BE2C (cell line): ENCODE results near the gene CFAP77.

ENCODE experiments used
- DNase-seq: peaks from one replicate; pipeline ENCODE4 v3.0.0-alpha.2; 2020
- H3K27me3 ChIP-seq: fragments of 250-450 bp; sonication (Bioruptor Pico); 2 replicates; pipeline ENCODE4 v1.5.1; 2020; ENCODE audit warnings: mild to moderate bottlenecking
- H3K36me3 ChIP-seq: fragments of 250-450 bp; sonication (Bioruptor Pico); 2 replicates; pipeline ENCODE4 v1.5.1; 2020; ENCODE audit warnings: mild to moderate bottlenecking
- H3K4me1 ChIP-seq: fragments of 250-450 bp; sonication (Bioruptor Pico); 2 replicates; pipeline ENCODE4 v1.5.1; 2020
- H3K4me3 ChIP-seq: 2 replicates; pipeline ENCODE4 v1.5.1; 2011; ENCODE audit warnings: low read depth, low read length
- H3K9me3 ChIP-seq: fragments of 250-450 bp; sonication (Bioruptor Pico); 2 replicates; pipeline ENCODE4 v1.5.1; 2020
- CTCF ChIP-seq: IDR thresholded peaks from 2 replicates; pipeline ENCODE4 v1.5.1; 2012; ENCODE audit warnings: mild to moderate bottlenecking, low read depth, low read length

Gene CFAP77

DNA sequence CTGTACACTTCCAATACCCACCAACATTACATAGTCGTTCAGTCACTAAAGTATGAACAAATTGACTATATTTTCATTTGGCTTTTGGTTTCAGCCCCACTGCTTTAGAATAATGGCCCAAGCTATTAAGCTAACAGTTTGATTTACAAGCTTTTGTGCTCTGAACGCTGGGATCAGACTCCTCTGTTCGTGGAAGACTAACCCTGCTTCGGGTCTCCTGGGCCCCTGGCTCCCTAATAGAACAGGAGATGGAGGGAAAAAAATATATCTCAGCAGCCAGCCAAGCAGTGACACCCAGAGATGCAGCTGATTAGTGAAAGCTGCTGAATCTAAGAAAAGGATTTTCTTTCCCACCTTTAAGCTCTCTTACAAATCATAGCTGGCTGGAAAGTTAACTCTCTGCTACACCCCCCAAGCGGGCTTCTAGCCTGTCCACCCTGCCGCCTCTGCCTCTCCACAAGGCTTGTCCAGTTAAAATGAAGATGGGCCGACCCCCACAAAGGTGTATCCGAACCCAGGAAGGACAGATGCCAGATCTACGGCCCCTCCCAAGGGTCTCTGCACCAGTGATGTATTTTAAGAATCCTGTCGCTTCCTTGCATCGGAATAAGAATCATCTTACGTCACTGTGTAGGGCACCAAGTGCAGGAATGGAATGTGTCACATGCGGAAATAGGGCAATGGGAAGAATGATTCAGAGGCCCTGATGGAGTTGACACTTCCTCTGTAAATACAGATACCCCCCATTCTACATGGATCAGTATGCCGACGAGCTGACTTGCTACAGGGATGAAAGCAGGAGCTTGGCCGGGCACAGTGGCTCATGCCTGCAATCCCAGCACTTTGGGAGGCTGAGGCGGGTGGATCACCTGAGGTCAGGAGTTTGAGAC is 139.0 kb downstream of the CFAP77 start:
- H3K4me1 ChIP-seq = peaks cover 39% of the 10 kb centered on the region
- no peak overlapping the region for H3K4me3 ChIP-seq
- TF ChIP-seq CTCF = no peak
- H3K36me3 ChIP-seq = no peaks in the 10 kb centered on the region
- DNase-seq = no peak
- H3K27me3 ChIP-seq = no peaks in the 10 kb centered on the region
- no peaks in the 10 kb centered on the region for H3K9me3 ChIP-seq

DNA sequence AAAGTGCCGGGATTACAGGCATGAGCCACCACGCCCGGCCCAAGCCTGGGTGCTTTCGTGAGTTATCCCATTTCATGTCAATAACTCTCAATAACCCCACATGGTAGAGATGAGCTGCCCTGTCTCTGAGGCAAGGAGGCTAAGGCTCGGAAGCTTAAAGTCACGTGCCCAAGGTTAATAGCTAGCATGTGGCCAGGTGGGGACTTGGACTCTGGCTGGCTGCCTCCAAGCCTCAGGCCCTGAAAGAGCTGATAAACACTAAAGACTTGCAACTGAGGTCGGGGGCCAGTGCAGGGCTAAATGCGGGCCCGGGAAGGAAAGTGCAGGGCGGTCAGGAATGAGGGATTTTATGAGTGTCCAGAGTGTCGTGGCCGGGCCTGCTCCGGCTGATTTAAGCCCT is 141.5 kb downstream of the CFAP77 start:
- no peaks in the 10 kb centered on the region for H3K9me3 ChIP-seq
- H3K4me1 ChIP-seq = peaks cover 28% of the 10 kb centered on the region
- no peak for TF ChIP-seq CTCF
- DNase-seq = no peak
- no peak overlapping the region for H3K4me3 ChIP-seq
- H3K36me3 ChIP-seq = no peaks in the 10 kb centered on the region
- no peaks in the 10 kb centered on the region for H3K27me3 ChIP-seq

DNA sequence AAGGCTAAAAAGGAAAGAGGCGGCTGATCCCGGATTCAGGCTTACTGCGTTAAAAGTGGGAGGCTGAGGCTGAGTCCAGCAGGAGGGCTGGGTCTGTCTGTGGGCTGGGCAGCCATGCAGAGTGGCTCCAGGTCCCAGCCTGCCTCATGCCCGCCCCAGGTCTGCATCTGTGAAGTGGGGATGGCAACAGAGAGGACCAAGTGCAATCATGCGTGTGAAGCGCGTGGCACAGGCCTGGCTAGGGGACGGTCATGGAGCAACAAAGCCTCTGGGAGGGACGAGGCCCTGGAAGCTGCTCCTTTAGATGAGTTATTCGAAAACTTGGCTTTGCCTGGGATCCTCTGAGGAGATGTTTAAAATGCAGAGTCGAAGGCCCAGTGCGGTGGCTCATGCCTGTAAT is 142.0 kb downstream of the CFAP77 start:
- H3K4me3 ChIP-seq = no peak overlapping the region
- no peaks in the 10 kb centered on the region for H3K27me3 ChIP-seq
- no peaks in the 10 kb centered on the region for H3K9me3 ChIP-seq
- no peak for DNase-seq
- TF ChIP-seq CTCF = no peak
- H3K36me3 ChIP-seq = no peaks in the 10 kb centered on the region
- peaks cover 23% of the 10 kb centered on the region for H3K4me1 ChIP-seq

GRCh38 chr9:132554755-132555154 is 144.7 kb downstream of the CFAP77 start:
- Histone ChIP-seq H3K4me1 (peaks cover 6% of the 10 kb centered on the region; the same call in 1 of the 2 replicates), H3K9me3 (no peaks in the 10 kb centered on the region), H3K36me3 (no peaks in the 10 kb centered on the region), H3K27me3 (no peaks in the 10 kb centered on the region), H3K4me3 (no peak overlapping the region)
- TF ChIP-seq CTCF = no peak
- DNase-seq = no peak

DNA sequence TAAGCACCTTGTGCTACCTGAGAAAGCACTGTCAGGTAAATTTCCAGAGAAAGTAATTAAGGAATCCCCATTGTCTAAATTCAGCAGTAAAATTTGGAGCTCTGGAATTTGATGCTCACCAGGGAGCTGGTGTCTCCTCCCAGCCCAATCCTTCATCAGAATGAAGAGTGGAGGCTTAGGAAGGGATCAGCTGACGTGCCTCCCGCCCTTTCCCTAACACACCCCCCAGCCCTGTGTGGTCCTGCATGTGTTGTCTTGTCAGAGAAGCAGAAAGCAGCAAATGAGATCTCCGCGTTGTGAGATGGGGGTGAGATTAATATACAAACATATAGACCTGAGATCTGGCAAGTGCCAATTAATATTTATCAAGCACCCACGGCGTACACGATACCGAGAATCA is 145.5 kb downstream of the CFAP77 start:
- no peak for TF ChIP-seq CTCF
- Histone ChIP-seq H3K27me3 (no peaks in the 10 kb centered on the region), H3K9me3 (no peaks in the 10 kb centered on the region), H3K4me3 (no peak overlapping the region), H3K4me1 (peaks cover 6% of the 10 kb centered on the region), H3K36me3 (no peaks in the 10 kb centered on the region)
- DNase-seq = no peak

DNA sequence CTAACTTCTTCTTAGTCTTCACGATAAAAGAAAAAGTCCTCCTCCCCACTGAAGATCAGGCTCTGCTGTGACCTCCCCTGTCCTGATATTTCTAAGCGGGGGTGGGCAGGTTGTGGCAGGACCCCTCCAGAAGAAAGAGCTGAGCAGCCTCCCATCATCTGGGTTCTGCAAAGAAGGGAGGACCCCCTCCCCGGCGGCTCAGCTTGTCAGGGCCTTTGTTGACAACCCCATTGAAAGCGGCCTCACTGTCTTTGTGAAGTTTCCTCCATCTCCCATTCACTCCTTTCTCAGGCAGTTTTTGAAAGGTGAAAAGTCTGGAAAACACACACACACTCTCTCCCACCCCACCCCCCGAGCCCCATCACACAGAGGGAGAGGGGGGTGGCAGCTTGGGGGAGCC is 146.2 kb downstream of the CFAP77 start:
- DNase-seq = no peak
- H3K36me3 ChIP-seq = no peaks in the 10 kb centered on the region

More for the DNA sequence above, 146.2 kb downstream of the CFAP77 start:
- Histone ChIP-seq H3K4me1 (peaks cover 6% of the 10 kb centered on the region), H3K27me3 (no peaks in the 10 kb centered on the region), H3K9me3 (no peaks in the 10 kb centered on the region), H3K4me3 (no peak overlapping the region)
- TF ChIP-seq CTCF = no peak
